ENCODE data around the gene RHEB.

The RHEB gene

GRCh38 chr7:151468217-151469018, 51.3 kb downstream of the RHEB start:
- no peak for DNase-seq

- DNase-seq = no peak
These were observed 54.5 kb downstream of the RHEB start for GRCh38 chr7:151465169-151465568.

GRCh38 chr7:151462306-151462779, 57.4 kb downstream of the RHEB start:
- no peak for DNase-seq

- DNase-seq = no peak
These were observed 57.8 kb downstream of the RHEB start for GRCh38 chr7:151461942-151462230.

- DNase-seq = no peak
These were observed 58.4 kb downstream of the RHEB start for GRCh38 chr7:151461096-151461941.

- DNase-seq = no peak
These were observed 59.2 kb downstream of the RHEB start for GRCh38 chr7:151460474-151460855.

GRCh38 chr7:151459726-151460473, 59.8 kb downstream of the RHEB start:
- DNase-seq = peak; percentile 65

- DNase-seq = no peak
These were observed 62.2 kb downstream of the RHEB start for GRCh38 chr7:151457534-151457933.

GRCh38 chr7:151456782-151457181, 62.9 kb downstream of the RHEB start:
- DNase-seq = no peak

GRCh38 chr7:151456276-151456675, 63.4 kb downstream of the RHEB start:
- DNase-seq = no peak

GRCh38 chr7:151455690-151456089, 64.0 kb downstream of the RHEB start:
- DNase-seq = no peak

GRCh38 chr7:151454932-151455530, 64.7 kb downstream of the RHEB start:
- no peak for DNase-seq

GRCh38 chr7:151454305-151454704, 65.4 kb downstream of the RHEB start:
- DNase-seq = no peak

- no peak for DNase-seq
These were observed 66.3 kb downstream of the RHEB start for GRCh38 chr7:151453326-151453791.

- no peak for DNase-seq
These were observed 66.9 kb downstream of the RHEB start for GRCh38 chr7:151452680-151453325.

GRCh38 chr7:151451626-151452571, 67.8 kb downstream of the RHEB start:
- DNase-seq = no peak

- no peak for DNase-seq
These were observed 68.5 kb downstream of the RHEB start for GRCh38 chr7:151451156-151451555.

GRCh38 chr7:151449990-151450389, 69.7 kb downstream of the RHEB start:
- DNase-seq = no peak

GRCh38 chr7:151448261-151449252, 71.1 kb downstream of the RHEB start:
- DNase-seq = peak; percentile 19

GRCh38 chr7:151447901-151448260, 71.8 kb downstream of the RHEB start:
- DNase-seq = no peak

Data from midbrain (tissue), 1 donor.